Body of pancreas (tissue), 4 donors: ENCODE data around the gene C1QTNF9B. TPM values are rescaled to one million over a fixed set of nuclear protein-coding genes. Genes with fewer than 3 reads are reported as not detected.

Experiments
- ATAC-seq: fragments of 150-250 bp; one replicate; pipeline ENCODE4 v1.9.1; 2016
- DNase-seq, 4 donors: peaks; one replicate each; pipeline ENCODE4 v3.0.0-alpha.2; 2019
- H3K27ac ChIP-seq, 4 donors: fragments of 200-600 bp; sonication (generic); 1 replicate in 3 of 4; 2 replicates in 1 of 4; pipeline versions ENCODE4 v1.5.1 to v1.6.1; 2016 to 2019; ENCODE audit warnings: mild to moderate bottlenecking in 1 of 4, mixed read lengths in 1 of 4, moderate library complexity in 1 of 4
- H3K27me3 ChIP-seq, 2 donors: fragments of 200-600 bp; sonication (generic); one replicate each; pipeline ENCODE4 v1.6.0; 2016; ENCODE audit warnings: mild to moderate bottlenecking in 1 of 2
- H3K36me3 ChIP-seq, 2 donors: fragments of 200-600 bp; sonication (generic); replicated peaks in 1 of 2; 2 replicates each; pipeline ENCODE4 v1.5.1; 2016; ENCODE audit warnings: low read depth in 2 of 2; ENCODE audit not compliant: insufficient read depth in 1 of 2
- H3K4me1 ChIP-seq: fragments of 200-600 bp; sonication (generic); one replicate; pipeline ENCODE4 v1.6.0; 2016
- H3K4me3 ChIP-seq, 2 donors: fragments of 200-600 bp; sonication (generic); 1 replicate in 1 of 2; 2 replicates in 1 of 2; pipeline ENCODE4 v1.5.1; 2016 to 2019
- H3K9me3 ChIP-seq, 3 donors: fragments of 200-600 bp; sonication (generic); 1 replicate in 2 of 3; 2 replicates in 1 of 3; pipeline ENCODE4 v1.5.1; 2016
- CTCF ChIP-seq, 7 experiments: fragments of 450-650 bp in 4 of 7; fragments of 200-600 bp in 3 of 7; sonication (generic) in 3 of 7; IDR thresholded peaks; one replicate each; pipeline ENCODE4 v1.5.1; 2016 to 2019; ENCODE audit warnings: antibody characterized with exemption in 7 of 7
- POLR2A ChIP-seq, 3 donors: fragments of 450-650 bp; IDR thresholded peaks; one replicate each; pipeline ENCODE4 v1.6.1; 2016; ENCODE audit warnings: antibody characterized with exemption in 3 of 3, mild to moderate bottlenecking in 2 of 3
- WGBS, 2 donors: methylation state at CpG; one replicate each; pipeline ENCODE4 v1.1.5; 2017; 5-methylcytosine and 5-hydroxymethylcytosine counted together
- intact Hi-C: fragments of 100-400 bp; cut with DNase I; formaldehyde crosslinking; loops from one replicate; pipeline ENCODE4 v1.15.1; 2023
- total RNA-seq, 2 donors: library from RNA; depleted of rRNA; stranded (reverse); fragments of >200 nt; gene quantifications; one replicate each; pipeline ENCODE4 v1.1.0, GENCODE V29; 2016

The C1QTNF9B gene
- total RNA-seq, 2 donors from 2014 or later, result not detected

GRCh38 chr13:23868521-23868920 lies 28.8 kb downstream of the C1QTNF9B start:
- Histone ChIP-seq H3K27ac (no peak overlapping the region), H3K36me3 (no peaks in the 10 kb centered on the region), H3K4me1 (no peaks in the 10 kb centered on the region), H3K27me3 (peaks cover 0 to 4% of the 10 kb centered on the region in 2 donors), H3K9me3 (no peaks in the 10 kb centered on the region), H3K4me3 (no peak overlapping the region)
- 73 to 75% methylated on average over 5 of the region's 5 CpGs for WGBS, 2 donors
- ATAC-seq (no peak), DNase-seq (no peak)
- TF ChIP-seq CTCF (IDR thresholded peaks at IDR 0.05), result no peak
- no peak for TF ChIP-seq POLR2A (IDR thresholded peaks at IDR 0.05)
- intact Hi-C loops, result loop anchor here (10.0 kb wide), 1 partner anchor 154 kb away; no protein-coding TSS in a partner anchor

- no peaks in the 10 kb centered on the region for H3K9me3 ChIP-seq
- peaks cover 0 to 2% of the 10 kb centered on the region in 2 donors for H3K36me3 ChIP-seq
- intact Hi-C loops, result loop anchor here (10.0 kb wide), 1 partner anchor 152 kb away; no protein-coding TSS in a partner anchor
- no peak overlapping the region for H3K27ac ChIP-seq
- no peak for ATAC-seq
- DNase-seq, result no peak
- H3K4me1 ChIP-seq, result no peaks in the 10 kb centered on the region
- H3K27me3 ChIP-seq, result peaks cover 0 to 4% of the 10 kb centered on the region in 2 donors
- no peak for TF ChIP-seq CTCF (IDR thresholded peaks at IDR 0.05)
- no peak for TF ChIP-seq POLR2A (IDR thresholded peaks at IDR 0.05)
- WGBS, 2 donors, result 86 to 87% methylated on average over 8 of the region's 8 CpGs
- no peak overlapping the region for H3K4me3 ChIP-seq
Observed at GRCh38 chr13:23867027-23867491, 30.2 kb downstream of the C1QTNF9B start.

GRCh38 chr13:23866420-23867026 lies 30.8 kb downstream of the C1QTNF9B start:
- ATAC-seq (no peak), DNase-seq (no peak)
- H3K9me3 ChIP-seq, result no peaks in the 10 kb centered on the region
- H3K4me1 ChIP-seq, result no peaks in the 10 kb centered on the region
- TF ChIP-seq POLR2A (IDR thresholded peaks at IDR 0.05) (no peak), CTCF (IDR thresholded peaks at IDR 0.05) (no peak)
- 84 to 90% methylated on average over 9 of the region's 9 CpGs for WGBS, 2 donors
- intact Hi-C loops, result loop anchor here (10.0 kb wide), 1 partner anchor 152 kb away; no protein-coding TSS in a partner anchor
- H3K4me3 ChIP-seq, result no peak overlapping the region
- peaks cover 0 to 4% of the 10 kb centered on the region in 2 donors for H3K27me3 ChIP-seq
- peaks cover 0 to 3% of the 10 kb centered on the region in 2 donors for H3K36me3 ChIP-seq
- H3K27ac ChIP-seq, result no peak overlapping the region

- Histone ChIP-seq H3K4me3 (no peak overlapping the region), H3K9me3 (no peaks in the 10 kb centered on the region), H3K36me3 (peaks cover 0 to 6% of the 10 kb centered on the region in 2 donors), H3K27me3 (peaks cover 0 to 4% of the 10 kb centered on the region in 2 donors), H3K27ac (no peak overlapping the region), H3K4me1 (no peaks in the 10 kb centered on the region)
- ATAC-seq (no peak), DNase-seq (no peak)
- intact Hi-C loops, result loop anchor here (10.0 kb wide), 1 partner anchor 151 kb away; no protein-coding TSS in a partner anchor
- 92 to 93% methylated on average over 7 of the region's 7 CpGs for WGBS, 2 donors
- TF ChIP-seq POLR2A (IDR thresholded peaks at IDR 0.05) (no peak), CTCF (IDR thresholded peaks at IDR 0.05) (no peak)
Observed at GRCh38 chr13:23865906-23866305, 31.4 kb downstream of the C1QTNF9B start.
